Measurements from ENCODE around the gene HSD17B10.
"Not testable (repeated sequence)": the region's sequence is repeated elsewhere in the genome, so short reads cannot be mapped to it uniquely, and the experiment has no call there.

HSD17B10 gene

GRCh38 chrX:53476371-53476770 is 42.2 kb upstream of the HSD17B10 start:
- H3K36me3 ChIP-seq: no peaks in the 10 kb centered on the region
- H3K27ac ChIP-seq: no peak overlapping the region
- no peak for DNase-seq
- H3K27me3 ChIP-seq (ENCODE audit: insufficient read depth, low read depth, severe bottlenecking): peaks cover 19% of the 10 kb centered on the region
- H3K4me3 ChIP-seq (ENCODE audit: low read depth, low read length): no peak overlapping the region
- TF ChIP-seq CTCF (IDR thresholded peaks at IDR 0.05; ENCODE audit: low read depth, low read length): no peak
- no peaks in the 10 kb centered on the region for H3K9me3 ChIP-seq (ENCODE audit: severe bottlenecking)

DNA sequence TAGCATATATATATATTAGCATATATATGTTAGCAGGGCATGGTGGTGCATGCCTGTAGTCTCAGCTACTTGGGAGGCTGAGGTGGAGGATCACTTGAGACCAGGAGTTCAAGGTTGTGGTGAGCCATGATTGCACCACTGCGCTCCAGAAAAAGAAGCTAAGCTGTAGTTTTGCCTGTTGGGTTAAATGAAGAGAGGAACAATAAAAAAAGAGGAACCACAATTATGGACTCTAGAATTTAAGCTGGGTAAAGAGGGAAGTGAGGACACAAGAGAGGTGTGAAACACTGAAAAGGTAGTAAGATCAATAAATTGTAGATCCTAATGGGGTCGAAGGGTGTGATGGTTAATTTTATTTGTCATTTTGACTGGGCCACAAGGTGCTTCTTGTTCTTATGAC is 40.5 kb upstream of the HSD17B10 start:
- Histone ChIP-seq H3K27me3 (ENCODE audit: insufficient read depth, low read depth, severe bottlenecking) (peaks cover 27% of the 10 kb centered on the region), H3K36me3 (no peaks in the 10 kb centered on the region), H3K4me3 (ENCODE audit: low read depth, low read length) (no peak overlapping the region), H3K9me3 (ENCODE audit: severe bottlenecking) (no peaks in the 10 kb centered on the region), H3K27ac (no peak overlapping the region)
- no peak for DNase-seq
- TF ChIP-seq CTCF (IDR thresholded peaks at IDR 0.05; ENCODE audit: low read depth, low read length): no peak

DNA sequence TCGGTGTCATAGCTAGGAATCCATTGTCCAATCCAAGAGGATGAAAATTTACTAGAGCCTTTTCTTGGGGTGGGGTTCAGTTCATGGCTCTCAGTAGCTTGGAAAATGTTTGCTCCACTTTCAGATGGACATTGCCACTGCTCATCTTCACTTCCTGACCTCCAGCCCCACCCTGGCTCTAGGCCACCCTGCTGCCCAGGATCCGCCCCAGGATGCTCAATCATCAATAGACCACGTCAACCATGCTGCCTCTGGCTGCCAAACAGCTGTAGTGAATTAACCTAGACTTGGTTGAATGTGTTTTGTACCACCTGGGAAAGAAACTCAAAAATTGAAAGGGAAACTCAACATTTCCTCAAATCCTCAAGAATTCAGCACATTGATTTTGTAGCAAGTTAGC is 37.2 kb upstream of the HSD17B10 start:
- Histone ChIP-seq H3K27me3 (ENCODE audit: insufficient read depth, low read depth, severe bottlenecking) (peaks cover 22% of the 10 kb centered on the region), H3K9me3 (ENCODE audit: severe bottlenecking) (no peaks in the 10 kb centered on the region), H3K27ac (no peak overlapping the region), H3K36me3 (no peaks in the 10 kb centered on the region), H3K4me3 (ENCODE audit: low read depth, low read length) (no peak overlapping the region)
- DNase-seq: no peak
- TF ChIP-seq CTCF (IDR thresholded peaks at IDR 0.05; ENCODE audit: low read depth, low read length): no peak

GRCh38 chrX:53468659-53469058 is 34.5 kb upstream of the HSD17B10 start:
- H3K36me3 ChIP-seq; H3K9me3 ChIP-seq (ENCODE audit: severe bottlenecking); DNase-seq; H3K4me3 ChIP-seq (ENCODE audit: low read depth, low read length); H3K27ac ChIP-seq: not testable (repeated sequence)
- peaks cover 16% of the 10 kb centered on the region for H3K27me3 ChIP-seq (ENCODE audit: insufficient read depth, low read depth, severe bottlenecking)

GRCh38 chrX:53458082-53458481 is 23.9 kb upstream of the HSD17B10 start:
- no peak overlapping the region for H3K27ac ChIP-seq
- H3K27me3 ChIP-seq (ENCODE audit: insufficient read depth, low read depth, severe bottlenecking): peaks cover 50% of the 10 kb centered on the region
- H3K36me3 ChIP-seq: no peaks in the 10 kb centered on the region
- DNase-seq: no peak
- no peaks in the 10 kb centered on the region for H3K9me3 ChIP-seq (ENCODE audit: severe bottlenecking)
- no peak overlapping the region for H3K4me3 ChIP-seq (ENCODE audit: low read depth, low read length)
- 0 out of 2 replicates have a peak, but pooled peaks have one; percentile 2 for TF ChIP-seq CTCF (IDR thresholded peaks at IDR 0.05; ENCODE audit: low read depth, low read length)

- TF ChIP-seq CTCF (IDR thresholded peaks at IDR 0.05; ENCODE audit: low read depth, low read length): no peak
- no peak for DNase-seq
- H3K4me3 ChIP-seq (ENCODE audit: low read depth, low read length): no peak overlapping the region
- no peak overlapping the region for H3K27ac ChIP-seq
- no peaks in the 10 kb centered on the region for H3K9me3 ChIP-seq (ENCODE audit: severe bottlenecking)
- H3K36me3 ChIP-seq: no peaks in the 10 kb centered on the region
- peaks cover 41% of the 10 kb centered on the region for H3K27me3 ChIP-seq (ENCODE audit: insufficient read depth, low read depth, severe bottlenecking)
Measured at GRCh38 chrX:53456254-53456653, 22.1 kb upstream of the HSD17B10 start.

All from WERI-Rb-1 (cell line).